Left ventricle myocardium inferior (tissue), 1 donor: ENCODE measurements around the gene APPBP2. TPM values are rescaled to one million over a fixed set of nuclear protein-coding genes. Genes with fewer than 3 reads are reported as not detected.

Source experiments
- DNase-seq: peaks from one replicate; pipeline ENCODE4 v3.0.0-alpha.2; 2020
- H3K27ac ChIP-seq: fragments of 200-600 bp; replicated peaks from 2 replicates; pipeline ENCODE4 v1.8.0; 2021
- H3K27me3 ChIP-seq: fragments of 200-600 bp; 2 replicates; pipeline ENCODE4 v1.8.0; 2021; ENCODE audit warnings: low read depth
- H3K36me3 ChIP-seq: fragments of 200-600 bp; 2 replicates; pipeline ENCODE4 v1.8.0; 2021
- H3K4me1 ChIP-seq: fragments of 200-600 bp; 2 replicates; pipeline ENCODE4 v1.8.0; 2021
- H3K4me3 ChIP-seq: fragments of 200-600 bp; 2 replicates; pipeline ENCODE4 v1.8.0; 2021; ENCODE audit warnings: mild to moderate bottlenecking, moderate library complexity
- H3K9me3 ChIP-seq: fragments of 200-600 bp; replicated peaks from 2 replicates; pipeline ENCODE4 v1.8.0; 2021
- CTCF ChIP-seq: fragments of 200-600 bp; IDR thresholded peaks from 2 replicates; pipeline ENCODE4 v1.8.0; 2021; ENCODE audit warnings: antibody characterized with exemption, mild to moderate bottlenecking, borderline replicate concordance
- intact Hi-C: fragments of 100-400 bp; cut with micrococcal nuclease; formaldehyde crosslinking; loops from one replicate; pipeline ENCODE4 v1.11.0; 2022
- total RNA-seq: library from RNA; stranded (reverse); fragmentation: NEBNext Ultra II Directional; extraction: Animal tissue kit (Norgen Biotek cat#: 25700); gene quantifications from one replicate; pipeline ENCODE4 v1.2.1, GENCODE V29; 2021
- donor health status: DM: no; HTN: yes; CAD: no; lungs with severe emphysema.

APPBP2 gene
- total RNA-seq, 1 donor from 2014 or later, result 16.6 TPM

- Histone ChIP-seq H3K4me3 (no peak overlapping the region), H3K36me3 (peaks cover 20% of the 10 kb centered on the region), H3K4me1 (peaks cover 40% of the 10 kb centered on the region), H3K9me3 (no peaks in the 10 kb centered on the region), H3K27ac (no peak overlapping the region), H3K27me3 (no peaks in the 10 kb centered on the region)
- no peak for TF ChIP-seq CTCF
- no peak for DNase-seq
- intact Hi-C loops, result no loop called here
Measured at GRCh38 chr17:60472449-60472848, 53.6 kb downstream of the APPBP2 start.

GRCh38 chr17:60471451-60471850 lies 54.6 kb downstream of the APPBP2 start:
- Histone ChIP-seq H3K4me3 (no peak overlapping the region), H3K4me1 (peaks cover 41% of the 10 kb centered on the region), H3K27ac (no peak overlapping the region), H3K27me3 (no peaks in the 10 kb centered on the region), H3K36me3 (peaks cover 10% of the 10 kb centered on the region), H3K9me3 (no peaks in the 10 kb centered on the region)
- TF ChIP-seq CTCF, result no peak
- DNase-seq, result no peak
- intact Hi-C loops, result no loop called here

- peaks cover 43% of the 10 kb centered on the region for H3K4me1 ChIP-seq
- H3K27ac ChIP-seq, result peak overlapping the region; percentile 0
- no peak overlapping the region for H3K4me3 ChIP-seq
- intact Hi-C loops, result no loop called here
- DNase-seq, result no peak
- no peak for TF ChIP-seq CTCF
- H3K27me3 ChIP-seq, result no peaks in the 10 kb centered on the region
- H3K36me3 ChIP-seq, result peaks cover 39% of the 10 kb centered on the region
- no peaks in the 10 kb centered on the region for H3K9me3 ChIP-seq
Measured at GRCh38 chr17:60468371-60468770, 57.7 kb downstream of the APPBP2 start.

GRCh38 chr17:60464343-60464742 lies 61.7 kb downstream of the APPBP2 start:
- intact Hi-C loops, result no loop called here
- no peak for DNase-seq
- Histone ChIP-seq H3K4me1 (peaks cover 31% of the 10 kb centered on the region), H3K27me3 (no peaks in the 10 kb centered on the region), H3K9me3 (no peaks in the 10 kb centered on the region), H3K4me3 (no peak overlapping the region), H3K36me3 (peaks cover 70% of the 10 kb centered on the region), H3K27ac (no peak overlapping the region)
- no peak for TF ChIP-seq CTCF

GRCh38 chr17:60463157-60463835 lies 62.7 kb downstream of the APPBP2 start:
- Histone ChIP-seq H3K27me3 (no peaks in the 10 kb centered on the region), H3K9me3 (no peaks in the 10 kb centered on the region), H3K4me3 (no peak overlapping the region), H3K27ac (no peak overlapping the region), H3K36me3 (peaks cover 81% of the 10 kb centered on the region), H3K4me1 (peaks cover 20% of the 10 kb centered on the region)
- TF ChIP-seq CTCF, result no peak
- intact Hi-C loops, result no loop called here
- DNase-seq, result no peak

GRCh38 chr17:60461584-60461983 lies 64.5 kb downstream of the APPBP2 start:
- H3K27me3 ChIP-seq, result no peaks in the 10 kb centered on the region
- H3K4me3 ChIP-seq, result no peak overlapping the region
- no peak for DNase-seq
- intact Hi-C loops, result no loop called here
- H3K27ac ChIP-seq, result no peak overlapping the region
- no peaks in the 10 kb centered on the region for H3K9me3 ChIP-seq
- H3K4me1 ChIP-seq, result peaks cover 11% of the 10 kb centered on the region
- H3K36me3 ChIP-seq, result peaks cover 98% of the 10 kb centered on the region
- TF ChIP-seq CTCF, result no peak
